Smooth muscle cell (in vitro differentiated cells): ENCODE results near the gene ME2. TPM values are rescaled to one million over a fixed set of nuclear protein-coding genes. Genes with fewer than 3 reads are reported as not detected.

Source experiments
- DNase-seq: peaks from one replicate; lab custom pipeline; 2025; ENCODE audit not compliant: unreplicated experiment; lab: John Stamatoyannopoulos, UW
- H2AFZ ChIP-seq: fragments of 200-600 bp; sonication (generic); 2 replicates; pipeline ENCODE4 v1.6.0; 2016; ENCODE audit warnings: antibody characterized with exemption, low read depth, mild to moderate bottlenecking
- H3F3A ChIP-seq: fragments of 200-600 bp; sonication (generic); 2 replicates; pipeline ENCODE4 v1.6.0; 2017; ENCODE audit warnings: antibody characterized with exemption, low read depth
- H3K27ac ChIP-seq: fragments of 200-600 bp; sonication (generic); 2 replicates; pipeline ENCODE4 v1.5.1; 2016; ENCODE audit warnings: low read depth, mild to moderate bottlenecking
- H3K27me3 ChIP-seq: fragments of 200-600 bp; sonication (generic); 2 replicates; pipeline ENCODE4 v1.6.1; 2016; ENCODE audit warnings: low read depth, mild to moderate bottlenecking
- H3K36me3 ChIP-seq: fragments of 200-600 bp; sonication (generic); 2 replicates; pipeline ENCODE4 v1.5.1; 2016; ENCODE audit warnings: low read depth
- H3K4me1 ChIP-seq: fragments of 200-600 bp; sonication (generic); 2 replicates; pipeline ENCODE4 v1.5.1; 2016; ENCODE audit warnings: low read depth
- H3K4me2 ChIP-seq: fragments of 200-600 bp; sonication (generic); 2 replicates; pipeline ENCODE4 v1.6.0; 2016; ENCODE audit warnings: mild to moderate bottlenecking
- H3K4me3 ChIP-seq: fragments of 200-600 bp; sonication (generic); 2 replicates; pipeline ENCODE4 v1.5.1; 2016; ENCODE audit warnings: mild to moderate bottlenecking
- H3K79me2 ChIP-seq: fragments of 200-600 bp; sonication (generic); 2 replicates; pipeline ENCODE4 v1.6.0; 2016; ENCODE audit warnings: low read depth, mild to moderate bottlenecking
- H3K9ac ChIP-seq: fragments of 200-600 bp; sonication (generic); 2 replicates; pipeline ENCODE4 v1.6.0; 2016; ENCODE audit warnings: low read depth
- H3K9me3 ChIP-seq: fragments of 200-600 bp; sonication (generic); replicated peaks from 2 replicates; pipeline ENCODE4 v1.5.1; 2016; ENCODE audit warnings: low read depth
- H4K20me1 ChIP-seq: fragments of 200-600 bp; sonication (generic); 2 replicates; pipeline ENCODE4 v1.6.0; 2016; ENCODE audit warnings: low read depth
- WGBS: methylation state at CpG from one replicate; pipeline ENCODE4 v1.1.7; 2016; ENCODE audit warnings: low lambda C conversion rate; 5-methylcytosine and 5-hydroxymethylcytosine counted together
- polyA plus RNA-seq: library from polyadenylated mRNA; unstranded; fragments of >200 nt; fragmentation: Nextera tagmentation; extraction: Ambion mirVana; gene quantifications from 2 replicates; pipeline ENCODE4 v1.2.1, GENCODE V29; 2016
- total RNA-seq: library from RNA; depleted of rRNA; stranded (reverse); fragments of >200 nt; gene quantifications from 2 replicates; pipeline ENCODE4 v1.2.3, GENCODE V29; 2014
- TF ChIP-seq, protein P1 (sequence below): fragments of 200-600 bp; sonication (generic); IDR thresholded peaks from 2 replicates; pipeline ENCODE4 v1.5.1; 2017; ENCODE audit warnings: borderline replicate concordance, mild to moderate bottlenecking, antibody characterized with exemption; ENCODE audit not compliant: insufficient read depth, poor library complexity, severe bottlenecking

Gene ME2
- total and polyA plus RNA-seq, 2 experiments from 2014 or later = 20.2 to 47.9 TPM

DNA sequence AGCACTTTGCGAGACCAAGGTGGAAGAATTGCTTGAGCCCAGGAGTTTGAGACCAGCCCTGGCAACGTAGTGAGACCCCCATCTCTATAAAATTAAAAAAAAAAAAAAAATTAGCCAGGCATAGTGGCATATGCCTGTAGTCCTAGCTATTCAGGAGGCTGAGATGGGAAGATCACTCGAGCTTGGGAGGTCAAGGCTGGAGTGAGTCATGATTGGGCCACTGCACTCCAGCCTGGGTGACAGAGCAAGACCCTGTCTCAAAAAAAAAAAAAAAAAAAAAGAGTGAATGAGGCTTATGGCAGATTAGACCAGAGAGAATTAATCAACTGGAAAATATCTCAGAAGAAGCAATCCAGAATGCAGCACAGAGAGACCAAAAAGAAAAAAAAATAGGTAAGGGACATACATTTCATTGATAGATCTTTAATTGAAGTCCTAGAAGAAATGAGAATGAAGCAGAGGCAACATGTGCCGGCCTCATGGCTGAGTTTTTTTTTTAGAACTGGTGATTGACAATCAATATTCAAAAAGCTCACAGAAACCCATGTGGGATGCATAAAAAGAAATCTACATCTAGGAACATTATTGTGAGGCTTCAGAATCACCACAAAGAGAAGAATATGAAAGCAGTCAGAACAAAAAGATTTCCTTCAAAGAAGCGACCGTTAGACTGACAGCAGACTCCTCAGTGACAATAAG lies 56.7 kb downstream of the ME2 start:
- no peaks in the 10 kb centered on the region for H3K79me2 ChIP-seq
- no peak overlapping the region for H3K4me2 ChIP-seq
- peaks cover 10% of the 10 kb centered on the region for H3K36me3 ChIP-seq
- no peak overlapping the region for H3K27ac ChIP-seq
- H3F3A ChIP-seq = no peaks in the 10 kb centered on the region
- no peaks in the 10 kb centered on the region for H4K20me1 ChIP-seq
- H2AFZ ChIP-seq = no peak overlapping the region
- H3K27me3 ChIP-seq = no peaks in the 10 kb centered on the region
- no peak overlapping the region for H3K4me3 ChIP-seq
- no peaks in the 10 kb centered on the region for H3K4me1 ChIP-seq
- TF ChIP-seq, protein P1, sequence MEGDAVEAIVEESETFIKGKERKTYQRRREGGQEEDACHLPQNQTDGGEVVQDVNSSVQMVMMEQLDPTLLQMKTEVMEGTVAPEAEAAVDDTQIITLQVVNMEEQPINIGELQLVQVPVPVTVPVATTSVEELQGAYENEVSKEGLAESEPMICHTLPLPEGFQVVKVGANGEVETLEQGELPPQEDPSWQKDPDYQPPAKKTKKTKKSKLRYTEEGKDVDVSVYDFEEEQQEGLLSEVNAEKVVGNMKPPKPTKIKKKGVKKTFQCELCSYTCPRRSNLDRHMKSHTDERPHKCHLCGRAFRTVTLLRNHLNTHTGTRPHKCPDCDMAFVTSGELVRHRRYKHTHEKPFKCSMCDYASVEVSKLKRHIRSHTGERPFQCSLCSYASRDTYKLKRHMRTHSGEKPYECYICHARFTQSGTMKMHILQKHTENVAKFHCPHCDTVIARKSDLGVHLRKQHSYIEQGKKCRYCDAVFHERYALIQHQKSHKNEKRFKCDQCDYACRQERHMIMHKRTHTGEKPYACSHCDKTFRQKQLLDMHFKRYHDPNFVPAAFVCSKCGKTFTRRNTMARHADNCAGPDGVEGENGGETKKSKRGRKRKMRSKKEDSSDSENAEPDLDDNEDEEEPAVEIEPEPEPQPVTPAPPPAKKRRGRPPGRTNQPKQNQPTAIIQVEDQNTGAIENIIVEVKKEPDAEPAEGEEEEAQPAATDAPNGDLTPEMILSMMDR = no peak
- H3K9ac ChIP-seq = no peak overlapping the region
- WGBS = 92% methylated on average over 6 of the region's 6 CpGs
- H3K9me3 ChIP-seq = no peaks in the 10 kb centered on the region
- DNase-seq = no peak

DNA sequence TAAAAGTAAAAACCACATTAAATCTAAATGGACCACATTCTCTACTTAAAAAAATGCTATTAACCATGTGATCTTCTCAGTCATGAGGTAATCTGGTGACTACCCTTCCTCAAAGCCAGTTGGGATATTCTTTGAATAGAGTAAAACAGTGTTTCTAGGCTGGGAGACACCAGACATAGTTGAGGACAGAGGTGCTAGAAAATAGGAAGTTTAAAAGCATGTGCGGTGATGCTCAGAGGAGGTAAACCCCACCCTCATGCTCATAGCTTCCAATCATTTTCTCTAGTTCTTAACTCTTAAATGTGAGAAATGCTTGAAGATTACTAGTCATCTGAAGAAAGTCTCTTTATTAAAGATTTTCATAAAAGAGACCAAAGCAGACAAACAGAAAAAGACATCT lies 58.3 kb downstream of the ME2 start:
- Histone ChIP-seq H3K9me3 (no peaks in the 10 kb centered on the region), H2AFZ (no peak overlapping the region), H3K4me1 (no peaks in the 10 kb centered on the region), H3F3A (no peaks in the 10 kb centered on the region), H3K4me3 (no peak overlapping the region), H3K27me3 (no peaks in the 10 kb centered on the region), H3K4me2 (no peak overlapping the region), H3K27ac (no peak overlapping the region), H3K36me3 (peaks cover 10% of the 10 kb centered on the region), H4K20me1 (no peaks in the 10 kb centered on the region), H3K9ac (no peak overlapping the region), H3K79me2 (no peaks in the 10 kb centered on the region)
- TF ChIP-seq, protein P1 = no peak
- WGBS = 100% methylated on average over 1 of the region's 1 CpG
- no peak for DNase-seq

DNA sequence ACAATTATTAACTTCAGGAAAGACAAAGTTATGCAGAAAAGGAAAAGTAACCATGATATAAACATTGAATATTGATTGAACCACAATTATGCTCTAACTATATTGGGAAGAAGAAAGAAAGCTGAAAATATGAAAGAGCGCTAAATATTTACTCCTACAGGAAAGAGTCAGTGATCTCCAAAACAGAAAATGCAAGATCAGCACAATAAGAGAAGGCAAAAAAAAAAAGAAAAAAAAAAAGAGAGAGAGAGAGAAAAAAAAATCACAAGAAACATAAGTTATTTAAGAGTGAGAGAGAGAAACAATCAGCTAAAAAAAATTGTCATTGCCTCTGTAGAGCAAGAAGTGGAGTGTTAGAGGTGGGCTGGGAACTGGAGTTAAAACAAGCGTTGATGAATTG lies 60.0 kb downstream of the ME2 start:
- 100% methylated on average over 2 of the region's 2 CpGs for whole genome bisulfite sequencing

More for the DNA sequence above, 60.0 kb downstream of the ME2 start:
- Histone ChIP-seq H3F3A (no peaks in the 10 kb centered on the region), H3K4me3 (no peak overlapping the region), H4K20me1 (no peaks in the 10 kb centered on the region), H3K9ac (no peak overlapping the region), H3K79me2 (no peaks in the 10 kb centered on the region), H3K27me3 (no peaks in the 10 kb centered on the region), H3K4me2 (no peak overlapping the region), H3K27ac (no peak overlapping the region), H3K4me1 (no peaks in the 10 kb centered on the region), H3K9me3 (no peaks in the 10 kb centered on the region), H3K36me3 (peaks cover 5% of the 10 kb centered on the region), H2AFZ (no peak overlapping the region)
- TF ChIP-seq, protein P1 = no peak
- DNase-seq = no peak
